Measurements from ENCODE around the gene SPIRE1.
"Not testable (repeated sequence)": the region's sequence is repeated elsewhere in the genome, so short reads cannot be mapped to it uniquely, and the experiment has no call there.

The SPIRE1 gene

DNA sequence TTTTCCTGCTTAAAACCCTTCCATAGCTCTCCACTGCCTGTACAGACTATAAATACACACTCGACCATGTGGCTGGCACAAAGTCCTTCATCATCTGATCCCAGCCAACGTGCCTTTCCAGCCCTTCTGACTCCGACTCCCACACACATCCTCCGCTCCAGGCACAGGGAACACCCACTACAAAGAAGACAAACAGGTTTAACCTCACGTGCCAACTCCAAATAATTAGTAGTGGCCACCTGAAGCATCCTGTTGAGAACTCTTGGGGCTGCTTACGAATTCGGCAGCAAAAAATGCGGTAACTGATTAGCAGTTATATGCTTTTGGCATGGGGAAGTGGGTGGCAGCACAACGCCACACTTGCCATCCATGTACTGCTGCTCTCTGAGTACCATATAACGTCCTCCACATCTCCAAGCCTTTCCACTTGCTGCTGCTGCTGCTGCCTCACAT, 12.1 kb downstream of the SPIRE1 start:
- DNase-seq (ENCODE audit: low spot score): no peak

DNA sequence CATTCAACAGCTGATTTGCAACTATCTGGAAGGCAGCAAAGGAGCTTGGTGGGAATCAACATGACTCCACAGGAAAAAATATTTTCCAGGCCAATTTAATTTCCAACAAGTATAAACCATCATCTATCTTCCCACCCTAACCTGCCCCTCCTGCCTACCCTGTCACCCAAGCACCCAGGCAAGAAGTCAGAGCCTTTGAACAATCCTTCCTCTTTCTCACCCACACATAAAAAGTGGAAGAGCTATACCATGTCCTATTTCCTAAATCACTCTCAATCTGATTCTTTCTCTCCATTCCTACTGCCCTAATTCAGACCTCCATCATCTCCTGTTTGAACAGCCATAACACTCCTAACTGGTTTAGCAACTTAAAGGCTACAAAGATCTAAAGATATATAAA, 12.7 kb downstream of the SPIRE1 start:
- DNase-seq (ENCODE audit: low spot score): no peak

DNA sequence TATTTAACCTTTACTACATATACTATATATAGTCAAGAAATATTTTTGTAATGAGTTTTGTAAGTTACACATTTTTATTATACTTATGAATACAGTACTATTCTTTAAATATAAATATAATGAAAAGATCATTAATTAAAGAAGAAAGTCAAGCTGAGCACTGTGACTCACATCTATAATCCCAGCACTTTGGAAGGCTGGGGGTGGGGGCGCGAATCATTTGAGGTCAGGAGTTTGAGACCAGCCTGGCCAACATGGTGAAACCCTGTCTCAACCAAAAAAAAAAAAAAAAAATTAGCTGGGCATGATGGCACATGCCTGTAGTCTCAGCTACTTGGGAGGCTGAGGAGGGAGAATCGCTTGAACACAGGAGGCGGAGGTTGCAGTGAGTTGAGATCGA, 14.2 kb downstream of the SPIRE1 start:
- not testable (repeated sequence) for DNase-seq (ENCODE audit: low spot score)

- no peak for DNase-seq (ENCODE audit: low spot score)
Measured at GRCh38 chr18:12640881-12641200, 17.1 kb downstream of the SPIRE1 start.

- no peak for DNase-seq (ENCODE audit: low spot score)
Measured at GRCh38 chr18:12639990-12640880, 17.7 kb downstream of the SPIRE1 start.

GRCh38 chr18:12638644-12639124, 19.2 kb downstream of the SPIRE1 start:
- no peak for DNase-seq (ENCODE audit: low spot score)

DNA sequence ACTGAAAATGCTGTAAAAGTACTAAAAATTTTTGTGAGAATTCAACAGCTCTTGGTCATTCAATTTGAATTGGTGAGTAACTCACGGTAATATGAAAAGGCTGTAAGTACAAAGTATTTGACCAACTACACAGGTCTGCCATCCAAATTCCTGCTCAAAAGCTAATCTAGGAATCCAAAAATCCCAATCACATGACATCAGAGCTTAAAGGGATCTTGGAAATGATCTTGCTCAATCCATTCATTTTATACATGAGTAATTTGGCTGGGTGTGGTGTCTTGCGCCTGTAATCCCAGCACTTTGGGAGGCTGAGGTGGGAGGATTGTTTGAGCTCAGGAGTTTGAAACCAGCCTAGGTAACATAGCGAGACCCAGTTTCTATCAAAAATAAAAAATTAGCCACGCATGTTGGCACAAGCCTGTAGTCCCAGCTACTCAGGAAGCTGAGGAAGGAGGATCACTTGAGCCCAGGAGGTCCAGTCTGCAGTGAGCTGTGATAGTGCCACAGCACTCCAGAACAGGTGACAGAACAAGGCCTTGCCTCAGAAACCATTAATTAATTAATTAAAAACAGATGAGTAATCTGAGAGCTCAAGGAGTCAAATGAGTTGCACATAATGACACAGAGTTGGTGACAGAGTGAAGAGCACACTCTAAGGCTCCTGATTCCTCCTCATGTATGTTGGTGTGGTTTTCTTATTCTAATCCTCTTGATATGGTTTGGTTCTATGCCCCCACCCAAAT, 19.8 kb downstream of the SPIRE1 start:
- no peak for DNase-seq (ENCODE audit: low spot score)

DNA sequence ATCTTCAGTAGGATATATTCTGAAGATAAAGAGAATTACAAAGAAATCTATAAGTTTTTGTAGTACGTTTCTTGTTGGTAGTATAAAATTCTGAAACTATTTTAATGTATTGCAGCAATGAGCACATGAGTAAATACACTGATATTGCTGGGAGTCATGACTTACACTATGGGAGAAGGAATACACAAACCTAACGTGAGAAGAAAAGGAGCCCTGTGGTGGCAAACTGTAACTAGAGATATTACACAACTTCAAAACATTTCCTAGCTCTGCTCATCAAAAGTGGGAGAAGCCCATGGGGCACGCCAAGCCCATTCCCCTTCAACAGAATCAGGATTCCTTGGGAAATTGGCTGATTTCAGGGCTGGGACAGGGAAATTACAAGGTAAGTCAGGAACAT, 20.5 kb downstream of the SPIRE1 start:
- no peak for DNase-seq (ENCODE audit: low spot score)

DNA sequence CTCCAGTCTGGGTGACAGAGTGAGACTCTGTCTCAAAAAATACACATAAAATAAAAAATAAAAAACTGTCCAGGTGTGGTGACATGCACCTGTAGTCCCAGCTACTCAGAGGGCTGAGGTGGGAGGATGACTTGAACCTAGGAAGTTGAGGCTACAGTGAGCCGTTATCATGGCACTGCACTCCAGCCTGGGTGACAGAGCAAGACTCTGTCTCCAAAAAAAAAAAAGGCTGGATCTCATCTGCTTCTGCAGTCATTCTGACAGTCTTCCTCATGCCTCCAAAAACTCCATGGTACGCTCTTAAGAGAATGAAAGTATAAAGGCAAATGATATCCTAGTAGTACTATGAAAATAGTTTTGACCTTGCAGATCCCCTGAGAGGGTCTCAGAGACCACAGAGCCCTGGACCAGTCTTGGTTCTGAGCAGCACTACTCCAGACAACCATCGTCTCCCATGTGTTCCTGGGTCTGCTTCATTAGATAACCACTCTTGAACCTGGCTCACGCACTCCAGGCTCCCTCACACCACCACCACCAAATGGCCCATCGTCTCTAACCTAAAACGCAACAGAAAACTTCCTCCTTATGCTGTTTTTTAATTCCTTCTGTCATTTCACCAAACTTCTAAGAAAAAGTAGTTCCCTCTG, 26.0 kb downstream of the SPIRE1 start:
- DNase-seq (ENCODE audit: low spot score): no peak

DNA sequence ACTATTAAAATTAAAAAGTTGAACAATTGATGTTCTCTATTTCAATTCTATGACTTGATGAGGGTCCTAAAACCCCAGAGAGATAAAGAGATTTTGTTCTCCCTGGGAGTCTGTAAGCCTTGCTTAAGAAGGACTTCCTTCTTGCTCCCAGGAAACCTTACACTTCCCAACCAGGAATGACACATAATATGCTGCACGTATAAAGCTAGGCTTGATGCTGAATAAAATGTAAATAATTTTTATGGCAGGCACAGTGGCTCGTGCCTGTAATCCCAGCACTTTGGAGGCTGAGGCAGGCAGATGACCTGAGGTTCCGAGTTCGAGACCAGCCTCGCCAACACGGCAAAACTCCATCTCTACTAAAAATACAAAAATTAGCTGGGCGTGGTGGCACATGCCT, 27.8 kb downstream of the SPIRE1 start:
- no peak for DNase-seq (ENCODE audit: low spot score)

- no peak for DNase-seq (ENCODE audit: low spot score)
Measured at GRCh38 chr18:12628706-12629702, 28.9 kb downstream of the SPIRE1 start.

DNA sequence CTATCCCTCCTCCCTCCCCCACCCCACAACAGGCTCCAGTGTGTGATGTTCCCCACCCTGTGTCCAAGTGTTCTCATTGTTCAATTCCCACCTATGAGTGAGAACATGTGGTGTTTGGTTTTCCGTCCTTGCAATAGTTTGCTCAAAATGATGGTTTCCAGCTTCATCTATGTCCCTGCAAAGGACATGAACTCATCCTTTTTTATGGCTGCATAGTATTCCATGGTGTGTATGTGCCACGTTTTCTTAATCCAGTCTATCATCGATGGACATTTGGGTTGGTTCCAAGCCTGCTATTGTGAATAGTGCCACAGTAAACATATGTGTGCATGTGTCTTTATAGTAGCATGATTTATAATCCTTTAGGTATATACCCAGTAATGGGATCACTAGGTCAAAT, 30.7 kb downstream of the SPIRE1 start:
- DNase-seq (ENCODE audit: low spot score): not testable (repeated sequence)

DNA sequence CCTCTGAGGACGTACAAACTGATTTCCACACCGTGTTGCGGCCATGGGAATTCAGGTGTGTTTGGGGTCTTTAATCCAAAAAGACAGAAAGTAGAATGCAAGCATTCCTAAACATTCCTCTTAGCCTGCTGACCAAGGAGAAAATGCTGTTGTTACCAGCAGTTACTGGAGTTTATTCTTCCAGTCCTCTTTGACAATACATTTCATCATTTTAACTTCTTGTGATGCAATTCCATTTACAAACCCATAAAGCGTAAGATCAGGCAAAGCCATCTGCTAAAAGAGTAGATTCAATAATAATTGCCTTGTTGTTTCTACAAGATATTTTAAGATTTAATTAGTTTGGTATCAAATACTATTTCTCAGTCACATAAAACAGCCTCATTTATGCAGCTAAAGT, 32.7 kb downstream of the SPIRE1 start:
- DNase-seq (ENCODE audit: low spot score): no peak

- DNase-seq (ENCODE audit: low spot score): no peak
Measured at GRCh38 chr18:12621742-12622306, 36.1 kb downstream of the SPIRE1 start.

DNA sequence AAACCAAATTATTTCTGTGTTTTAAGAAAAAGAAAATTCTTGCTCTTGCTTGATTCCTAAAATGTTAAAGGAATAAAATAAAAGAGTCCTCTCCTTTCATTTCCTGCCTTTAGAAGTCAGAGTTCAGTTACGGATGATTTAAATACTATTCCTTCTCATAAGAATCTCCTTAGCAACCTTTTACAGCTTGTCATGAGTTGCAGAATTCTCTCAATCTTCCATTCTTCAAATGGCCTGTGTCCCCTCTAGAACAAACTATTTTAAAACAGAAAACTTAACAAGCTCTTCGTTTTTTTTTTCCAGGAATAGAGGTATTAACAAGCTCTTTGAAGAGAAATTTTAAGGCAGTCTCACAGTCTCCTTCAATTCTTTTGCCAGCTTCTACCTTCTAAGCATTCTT, 42.2 kb downstream of the SPIRE1 start:
- no peak for DNase-seq (ENCODE audit: low spot score)

- no peak for DNase-seq (ENCODE audit: low spot score)
Measured at GRCh38 chr18:12608301-12608700, 49.6 kb downstream of the SPIRE1 start.

- DNase-seq (ENCODE audit: low spot score): no peak
Measured at GRCh38 chr18:12606592-12607315, 51.2 kb downstream of the SPIRE1 start.

- DNase-seq (ENCODE audit: low spot score): no peak
Measured at GRCh38 chr18:12604445-12605007, 53.4 kb downstream of the SPIRE1 start.

DNA sequence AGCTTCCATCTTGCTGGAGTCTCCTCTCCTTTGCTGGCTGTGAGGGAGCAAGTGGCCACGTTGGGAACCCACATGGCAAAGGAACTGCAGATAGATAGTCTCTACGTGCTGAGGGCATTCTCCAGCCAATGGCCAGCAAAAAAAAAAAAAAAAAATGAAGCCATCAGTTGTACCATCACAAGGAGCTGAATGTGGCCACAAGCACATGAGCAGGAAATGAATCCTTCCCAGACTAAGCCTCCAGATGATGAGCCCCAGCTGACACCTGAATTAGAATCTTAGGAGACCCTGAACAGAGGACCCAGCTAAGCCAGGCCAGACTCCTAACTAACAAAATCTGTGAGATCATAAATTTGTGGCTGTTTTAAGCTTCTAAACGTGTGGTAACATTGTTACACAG, 57.9 kb downstream of the SPIRE1 start:
- no peak for DNase-seq (ENCODE audit: low spot score)

DNA sequence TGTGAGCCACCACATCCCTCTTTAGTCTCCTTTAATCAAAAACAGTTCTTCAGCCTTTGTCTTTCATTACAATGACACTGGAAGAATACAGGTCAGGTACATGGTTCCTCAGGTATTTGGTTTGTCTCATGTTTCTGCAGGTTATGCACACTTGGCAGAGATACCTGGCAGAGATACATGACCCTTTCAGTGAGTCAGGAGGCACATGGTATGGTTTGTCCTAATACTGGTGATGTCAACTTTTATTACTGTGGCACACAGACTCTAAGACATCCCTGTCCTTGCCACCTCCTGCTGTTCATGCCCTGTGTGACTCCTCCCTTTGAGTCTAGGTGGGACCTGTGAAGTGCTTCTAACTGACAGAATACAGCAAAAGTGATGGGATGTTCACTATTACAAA, 58.4 kb downstream of the SPIRE1 start:
- no peak for DNase-seq (ENCODE audit: low spot score)

All from CD4-positive, alpha-beta T cell treated with Interleukin-6 at 100 ng/mL for 8 hours (primary cell).